Stimulated activated naive CD4-positive, alpha-beta T cell treated with Interleukin-2 at 50 U/mL for 16 hours (primary cell): Measurements from ENCODE around the gene MRPL12.
"Not testable (repeated sequence)": the region's sequence is repeated elsewhere in the genome, so short reads cannot be mapped to it uniquely, and the experiment has no call there.

Experiments
- DNase-seq: peaks from one replicate; lab custom pipeline; 2025; lab: John Stamatoyannopoulos, UW

MRPL12 gene

DNA sequence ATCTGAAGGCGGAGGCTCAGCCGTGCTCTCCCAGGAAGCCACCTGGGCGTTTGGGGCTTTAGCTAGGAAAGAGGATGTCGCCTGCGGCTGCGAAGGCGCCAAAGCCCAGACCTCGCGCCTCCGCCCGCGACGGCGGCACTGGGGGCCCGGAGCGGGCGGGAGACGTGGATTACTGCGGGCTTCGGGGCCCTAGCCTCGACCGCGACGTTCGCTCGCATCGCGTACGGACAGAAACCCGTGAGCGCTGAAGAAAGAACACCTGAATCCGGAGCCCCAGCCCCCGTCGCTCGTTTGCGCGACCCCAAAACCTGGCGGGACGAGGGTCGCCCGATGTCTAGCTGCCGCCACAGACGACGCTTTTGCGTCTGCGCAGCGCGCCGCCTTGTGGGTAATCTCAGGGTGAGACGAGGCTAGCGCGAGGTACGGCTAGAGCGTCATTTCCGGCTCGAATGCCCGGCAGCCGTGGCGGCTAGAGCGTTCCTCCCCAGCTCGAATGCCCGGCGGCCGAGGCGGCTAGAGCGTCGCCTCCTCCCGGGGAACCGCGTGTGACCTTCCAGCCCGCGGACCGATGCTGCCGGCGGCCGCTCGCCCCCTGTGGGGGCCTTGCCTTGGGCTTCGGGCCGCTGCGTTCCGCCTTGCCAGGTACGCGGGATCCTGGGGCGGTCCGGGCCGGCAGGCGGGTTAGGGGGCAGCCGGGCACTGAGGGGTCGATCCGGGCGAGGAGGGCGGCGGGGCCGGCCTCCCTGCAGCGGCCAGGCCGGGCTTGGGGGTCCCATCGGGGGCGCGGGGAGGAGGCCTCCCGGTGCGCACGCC, at the start of gene MRPL12:
TSS of gene MRPL12 (plus strand) at position 434 of the 813 bp plus-strand sequence. CDS start at position 569, 135 bp downstream.
- peak; percentile 85 for DNase-seq

DNA sequence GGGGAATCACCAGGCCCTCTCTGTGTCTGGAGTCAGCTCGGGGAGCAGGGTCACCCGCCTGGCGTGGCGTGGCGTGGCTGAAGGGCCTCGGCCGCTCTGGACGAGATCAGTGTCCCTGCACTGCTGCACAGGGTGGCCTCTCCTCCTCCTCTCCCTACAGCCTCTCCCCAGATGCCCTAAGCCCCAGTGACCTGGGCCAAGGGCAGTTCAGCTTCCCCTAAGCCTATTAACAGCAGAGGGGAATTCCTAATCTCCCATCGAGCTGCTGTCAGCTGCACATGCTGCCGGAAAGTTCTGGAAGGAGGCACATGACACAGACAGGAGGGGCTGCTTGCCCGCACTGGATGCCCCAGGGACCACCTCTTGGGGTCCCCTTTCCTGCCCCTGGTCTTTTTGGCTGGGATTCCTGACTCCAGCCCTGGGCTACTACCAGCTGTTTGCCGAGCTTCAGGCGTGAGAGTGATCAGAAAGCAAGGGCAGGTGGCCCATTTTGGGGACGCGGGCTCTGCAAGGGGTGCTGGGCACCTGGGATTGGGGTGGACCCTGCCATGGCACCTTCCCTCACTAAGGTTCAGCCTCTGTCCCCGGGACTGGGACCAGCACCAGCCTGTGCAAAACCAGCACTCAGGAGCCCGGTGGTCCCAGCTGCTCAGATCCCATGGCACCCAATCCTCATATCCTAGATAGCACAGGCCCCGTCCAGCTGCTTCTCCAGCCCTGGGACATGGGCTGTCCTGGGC, 47.6 kb upstream of the MRPL12 start:
- DNase-seq, result no peak

DNA sequence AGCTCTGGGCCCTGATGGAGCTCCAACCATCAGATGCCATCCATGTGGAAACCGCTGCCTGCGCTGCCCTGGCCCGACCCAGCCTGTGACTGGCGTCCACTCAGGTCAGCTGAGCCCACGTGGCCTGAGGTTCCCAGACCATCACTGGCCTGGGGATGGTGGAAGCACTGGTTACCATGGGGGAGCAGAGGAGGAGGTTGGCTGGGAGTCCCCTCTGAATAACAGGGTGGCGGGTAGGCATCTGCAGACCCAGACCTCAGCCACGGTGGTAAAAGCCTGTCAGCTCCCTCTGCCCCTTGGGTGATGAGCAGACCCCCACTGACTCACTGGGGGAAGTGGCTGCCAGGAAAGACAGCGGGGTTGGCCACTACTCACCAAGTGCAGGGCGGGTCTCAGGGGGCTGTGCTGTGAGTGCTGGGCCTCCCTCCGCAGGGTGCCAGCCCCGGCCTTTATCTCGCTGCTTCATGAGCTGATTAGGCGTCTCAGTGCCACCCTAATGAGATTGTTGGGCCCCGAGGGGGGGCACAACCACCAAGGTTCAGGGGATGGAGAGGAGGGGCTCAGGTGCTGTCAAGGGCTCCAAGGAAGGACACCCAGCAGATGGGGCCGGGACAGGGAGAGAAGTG, 46.9 kb upstream of the MRPL12 start, which contains the start of gene PDE6G:
TSS of gene PDE6G (minus strand) at position 425 of the 626 bp plus-strand sequence. CDS start 3,237 bp downstream, outside the sequence.
- no peak for DNase-seq

DNA sequence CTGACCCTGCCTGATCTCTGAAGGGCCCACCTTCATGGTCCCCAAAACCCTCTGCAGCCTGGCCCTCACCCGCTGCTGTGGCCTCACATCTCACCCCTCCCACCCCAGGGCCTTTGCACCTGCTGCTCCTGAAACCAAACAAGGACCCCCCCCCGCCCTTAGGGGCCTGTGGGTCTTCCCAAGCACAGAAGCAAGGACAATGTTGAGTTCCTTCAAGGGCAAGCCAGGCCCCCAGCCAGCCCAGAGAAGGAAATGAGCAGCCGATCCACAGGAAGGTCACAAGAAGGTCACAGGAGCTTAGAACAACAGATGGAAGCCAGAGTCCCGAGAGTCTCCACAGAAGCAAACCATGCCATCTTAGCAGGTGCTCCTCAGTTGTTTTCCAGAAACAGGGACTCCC, 46.3 kb upstream of the MRPL12 start:
- DNase-seq, result no peak

DNA sequence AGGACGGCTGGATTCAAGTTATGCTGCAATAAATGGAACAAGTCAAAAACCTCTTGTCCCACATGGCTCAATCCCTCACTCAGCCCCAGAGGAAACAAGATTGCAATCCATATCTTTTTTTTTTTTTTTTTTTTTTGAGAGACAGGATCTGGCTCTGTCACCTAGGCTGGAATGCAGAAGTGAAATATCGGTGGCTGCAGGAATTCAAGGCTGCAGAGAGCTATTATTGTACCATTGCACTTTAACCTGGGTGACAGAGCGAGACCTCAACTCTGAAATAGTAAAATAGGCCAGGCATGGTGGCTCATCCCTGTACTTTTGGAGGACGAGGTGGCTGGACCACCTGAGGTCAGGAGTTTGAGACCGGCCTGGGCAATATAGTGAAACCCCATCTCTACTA, 44.1 kb upstream of the MRPL12 start:
- DNase-seq, result no peak

DNA sequence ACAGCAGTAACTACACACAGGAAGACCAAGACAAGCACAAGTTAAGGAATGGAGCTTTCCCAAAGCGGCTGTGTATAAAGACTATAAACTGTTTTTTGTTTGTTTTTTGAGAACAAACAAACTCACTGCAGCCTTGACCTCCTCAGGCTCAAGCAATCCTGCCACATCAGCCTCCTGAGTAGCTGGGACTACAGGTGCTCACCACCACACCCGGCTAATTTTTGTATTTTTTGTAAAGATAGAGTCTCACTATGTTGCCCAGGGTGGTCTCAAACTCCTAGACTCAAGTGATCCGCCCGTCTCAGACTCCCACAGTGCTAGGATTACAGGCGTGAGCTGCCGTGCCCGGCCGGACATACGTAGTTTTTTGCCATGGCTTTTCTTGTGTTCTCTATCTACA, 42.7 kb upstream of the MRPL12 start:
- no peak for DNase-seq

DNA sequence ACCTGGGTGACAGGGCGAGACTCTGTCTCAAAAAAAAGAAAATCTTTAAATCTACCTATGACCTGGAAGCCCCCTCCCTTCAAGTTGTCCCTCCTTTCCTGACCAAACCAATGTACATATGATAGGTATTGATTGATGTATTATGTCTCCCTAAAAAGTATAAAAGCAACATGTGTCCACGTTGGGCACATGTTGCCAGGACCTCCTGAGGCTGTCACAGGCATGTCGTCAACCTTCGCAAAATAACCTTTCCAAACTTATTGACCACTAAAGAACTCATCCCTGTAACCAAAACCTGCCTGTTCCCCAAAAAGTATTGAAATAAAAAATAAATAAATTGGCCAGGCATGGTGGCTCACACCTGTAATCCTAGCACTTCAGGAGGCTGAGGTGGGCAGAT, 41.2 kb upstream of the MRPL12 start:
- DNase-seq, result no peak

DNA sequence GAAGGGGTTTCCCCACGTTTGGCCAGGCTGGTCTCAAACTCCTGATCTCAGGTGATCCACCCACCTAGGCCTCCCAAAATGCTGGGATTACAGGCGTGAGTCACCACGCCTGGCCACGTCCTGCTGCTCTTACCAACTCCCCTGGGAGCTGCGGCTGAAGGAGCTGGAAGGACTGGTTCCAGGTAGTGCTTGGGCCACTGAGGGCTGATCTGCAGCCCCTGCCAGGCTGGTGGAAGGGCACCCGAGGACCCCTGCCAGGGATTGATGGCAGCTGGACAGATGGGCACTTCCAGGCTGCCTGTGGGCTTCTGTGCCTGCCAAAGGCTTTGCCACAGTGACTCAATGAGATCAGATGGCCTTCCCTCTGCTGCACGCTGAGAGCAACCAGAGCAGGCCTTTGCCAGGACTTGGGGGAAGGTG, 39.1 kb upstream of the MRPL12 start:
- DNase-seq, result no peak

DNA sequence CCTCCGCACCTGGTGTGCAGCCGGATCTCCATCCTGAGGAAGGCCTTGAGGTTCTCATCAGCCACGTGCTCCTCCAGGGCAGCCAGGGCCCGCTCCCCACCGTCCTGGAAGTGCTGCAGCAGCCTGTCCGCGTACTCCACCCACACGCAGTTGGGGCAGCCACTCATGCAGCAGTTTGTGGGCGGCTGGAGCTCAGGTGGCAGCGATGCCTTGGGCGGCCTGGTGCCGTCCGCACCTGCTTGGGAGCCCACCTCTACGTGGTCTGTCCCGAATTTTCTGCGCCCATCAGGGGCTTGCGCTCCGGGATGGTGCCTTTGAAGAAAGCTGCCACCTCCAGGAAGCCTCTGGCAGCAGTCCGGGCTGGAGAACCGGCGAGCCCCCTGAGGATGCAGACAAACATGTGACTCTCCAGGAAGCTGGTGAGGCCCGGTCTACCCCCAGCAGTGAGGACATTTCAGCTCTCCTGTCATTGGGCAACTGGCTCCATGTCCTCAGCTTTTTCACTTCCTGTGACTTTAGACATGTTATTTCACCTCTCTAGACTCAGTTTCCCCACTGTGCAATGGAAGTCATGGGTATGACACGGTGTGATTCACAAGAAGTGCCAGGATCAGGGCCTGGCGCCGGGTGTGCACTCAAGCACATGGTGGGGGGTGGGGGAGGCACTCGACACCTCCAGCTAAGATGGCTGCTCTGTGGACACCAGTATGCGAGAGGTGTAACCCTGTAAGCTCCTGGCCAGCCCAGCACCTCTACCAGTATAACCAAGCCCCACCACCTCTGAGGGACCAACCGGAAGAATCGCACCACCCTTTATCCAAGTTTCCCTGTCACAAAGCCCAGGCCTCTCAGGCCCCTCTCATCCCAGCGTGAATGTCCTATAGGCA, 37.7 kb upstream of the MRPL12 start:
- peak; percentile 61 for DNase-seq

DNA sequence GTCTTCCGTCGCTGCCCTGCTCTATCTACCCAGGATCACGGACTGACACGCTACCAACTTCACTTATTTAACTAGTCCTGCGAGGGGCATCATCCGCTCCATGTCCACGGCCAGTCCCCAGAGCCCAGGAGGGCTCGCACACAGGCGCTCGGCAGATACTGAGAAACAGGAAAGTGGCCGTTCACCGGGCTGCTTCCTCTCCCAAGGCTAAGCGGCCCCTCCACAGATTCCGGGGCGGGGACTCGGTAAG, 37.1 kb upstream of the MRPL12 start:
- DNase-seq, result no peak

DNA sequence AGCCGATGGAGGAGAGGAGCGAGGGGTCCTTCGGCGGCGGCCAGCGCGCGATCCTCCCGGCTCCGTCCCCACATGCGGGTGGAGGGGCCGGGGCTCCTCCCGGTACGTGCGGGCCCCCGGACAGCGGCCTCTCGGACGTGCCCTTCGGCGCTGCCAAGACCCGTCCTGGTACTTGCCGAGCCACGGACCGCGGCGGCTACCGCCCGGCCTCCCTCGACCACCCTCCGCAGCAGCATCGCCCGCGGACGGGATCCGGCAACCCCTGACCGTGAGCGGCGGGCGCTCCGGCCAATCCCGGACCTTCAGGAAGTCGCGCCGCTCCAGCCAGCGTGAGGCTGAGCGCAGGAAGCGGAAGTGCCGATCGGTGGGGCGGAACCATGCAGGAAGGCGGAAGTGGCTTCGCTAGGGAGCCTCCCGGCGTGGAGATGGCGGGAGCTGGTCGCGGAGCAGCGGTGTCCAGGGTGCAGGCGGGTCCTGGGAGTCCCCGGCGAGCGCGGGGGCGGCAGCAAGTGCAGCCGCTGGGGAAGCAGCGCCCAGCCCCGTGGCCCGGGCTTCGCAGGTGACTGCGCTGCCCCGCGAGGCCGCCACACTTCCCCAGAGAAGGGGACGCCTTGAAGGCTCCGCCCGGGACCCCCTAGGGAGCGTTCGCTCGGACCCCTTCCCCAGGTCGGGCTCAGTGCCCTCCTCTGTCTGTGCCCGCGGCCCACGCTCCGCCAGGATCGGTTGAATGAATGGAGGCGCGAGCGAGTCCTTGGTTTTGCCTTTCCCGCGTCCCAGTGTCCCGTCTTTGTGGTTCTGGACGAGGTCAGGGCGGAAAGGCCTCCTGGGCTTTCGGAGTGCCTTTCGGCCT, 36.6 kb upstream of the MRPL12 start, which contains the start of the genes CCDC137 and OXLD1:
TSS of gene CCDC137 (plus strand) at position 396 of the 850 bp plus-strand sequence. CDS start at position 426, 30 bp downstream.
TSS of gene OXLD1 (minus strand) at position 264 of the 850 bp plus-strand sequence. CDS start at position 236, 28 bp downstream.
- peak; percentile 93 for DNase-seq

DNA sequence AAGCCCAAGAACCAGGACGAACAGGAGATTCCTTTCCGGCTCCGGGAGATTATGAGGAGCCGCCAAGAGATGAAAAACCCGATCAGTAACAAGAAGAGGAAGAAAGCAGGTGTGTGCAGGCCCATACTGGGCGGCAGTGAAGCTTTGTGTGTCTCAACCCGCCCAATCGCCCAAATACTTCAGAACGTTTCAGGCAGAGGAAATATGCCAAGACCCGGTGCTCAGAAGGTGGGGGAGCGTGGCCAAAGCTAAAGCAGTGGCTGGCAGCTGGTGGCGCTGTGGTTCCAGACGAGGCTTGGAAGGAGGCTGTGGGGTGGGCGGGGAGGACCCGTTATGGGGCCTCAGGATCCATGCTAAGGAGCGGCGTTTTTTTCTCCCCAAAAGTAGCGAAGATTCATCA, 35.4 kb upstream of the MRPL12 start:
- no peak for DNase-seq

DNA sequence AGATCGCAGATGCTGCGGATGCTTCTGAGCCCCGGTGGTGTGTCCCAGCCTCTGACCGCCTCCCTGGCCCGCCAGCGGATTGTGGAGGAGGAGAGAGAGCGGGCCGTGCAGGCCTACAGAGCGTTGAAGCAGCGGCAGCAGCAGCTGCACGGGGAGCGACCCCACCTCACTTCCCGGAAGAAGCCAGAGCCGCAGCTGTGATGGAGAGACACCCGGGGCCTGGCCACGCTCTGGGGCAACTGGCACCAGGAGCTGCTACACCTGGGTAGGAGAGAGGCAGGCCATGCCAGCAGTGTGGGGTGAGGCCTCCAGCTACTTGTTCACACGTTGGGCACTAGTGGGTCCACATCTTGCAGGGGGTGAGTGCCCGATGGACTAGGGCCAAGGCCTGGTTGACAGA, 30.7 kb upstream of the MRPL12 start:
- no peak for DNase-seq

DNA sequence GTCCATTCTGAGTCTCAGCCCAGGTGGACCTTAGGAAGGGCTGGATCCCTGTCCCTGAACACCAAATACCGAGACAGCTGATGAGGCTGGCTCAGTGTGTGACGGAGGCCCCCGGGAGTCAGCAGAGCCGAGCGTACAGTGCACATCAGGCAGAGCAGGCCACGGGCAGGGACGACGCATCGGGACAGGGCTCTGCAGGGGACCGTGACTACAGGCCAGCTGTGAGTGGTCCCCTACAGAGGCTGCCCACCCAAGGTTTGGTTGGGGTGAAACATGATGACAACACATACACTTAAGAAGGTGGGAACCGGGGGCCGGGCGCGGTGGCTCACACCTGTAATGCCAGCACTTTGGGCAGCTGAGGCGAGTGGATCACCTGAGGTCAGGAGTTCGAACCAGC, 30.2 kb upstream of the MRPL12 start:
- DNase-seq, result no peak

DNA sequence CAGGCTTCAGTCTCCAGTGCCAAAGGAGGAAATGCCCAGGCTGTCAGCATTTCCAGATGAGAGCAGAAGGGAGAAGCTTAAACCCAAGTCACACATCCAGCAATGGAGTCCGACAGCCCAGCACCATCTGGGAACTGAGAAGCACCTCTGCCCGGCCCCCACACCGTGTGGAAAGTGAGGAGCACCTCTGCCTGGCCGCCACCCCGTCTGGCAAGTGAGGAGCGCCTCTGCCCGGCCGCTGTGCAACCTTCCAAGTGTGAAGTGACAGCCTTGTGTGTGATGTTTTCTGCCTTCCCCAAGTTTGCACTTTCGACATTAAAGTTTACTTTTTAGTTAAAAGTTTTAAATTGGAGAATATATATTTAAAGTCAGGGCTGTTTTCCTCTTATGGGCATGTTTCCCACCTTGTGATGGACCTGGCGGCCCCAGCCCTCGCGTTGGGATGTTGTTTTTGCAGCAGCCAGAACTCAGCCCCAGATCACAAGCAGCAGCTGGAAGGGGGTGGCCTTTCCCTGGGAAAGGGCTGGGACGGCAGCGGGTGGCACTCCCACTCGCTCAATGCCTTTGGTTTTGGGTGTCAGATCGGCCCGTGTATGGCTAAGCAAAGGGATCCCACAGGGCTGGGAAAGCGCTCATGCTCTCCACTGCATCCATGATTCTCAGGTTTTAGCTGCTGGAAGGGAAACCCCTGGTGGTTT, 29.5 kb upstream of the MRPL12 start:
- no peak for DNase-seq

DNA sequence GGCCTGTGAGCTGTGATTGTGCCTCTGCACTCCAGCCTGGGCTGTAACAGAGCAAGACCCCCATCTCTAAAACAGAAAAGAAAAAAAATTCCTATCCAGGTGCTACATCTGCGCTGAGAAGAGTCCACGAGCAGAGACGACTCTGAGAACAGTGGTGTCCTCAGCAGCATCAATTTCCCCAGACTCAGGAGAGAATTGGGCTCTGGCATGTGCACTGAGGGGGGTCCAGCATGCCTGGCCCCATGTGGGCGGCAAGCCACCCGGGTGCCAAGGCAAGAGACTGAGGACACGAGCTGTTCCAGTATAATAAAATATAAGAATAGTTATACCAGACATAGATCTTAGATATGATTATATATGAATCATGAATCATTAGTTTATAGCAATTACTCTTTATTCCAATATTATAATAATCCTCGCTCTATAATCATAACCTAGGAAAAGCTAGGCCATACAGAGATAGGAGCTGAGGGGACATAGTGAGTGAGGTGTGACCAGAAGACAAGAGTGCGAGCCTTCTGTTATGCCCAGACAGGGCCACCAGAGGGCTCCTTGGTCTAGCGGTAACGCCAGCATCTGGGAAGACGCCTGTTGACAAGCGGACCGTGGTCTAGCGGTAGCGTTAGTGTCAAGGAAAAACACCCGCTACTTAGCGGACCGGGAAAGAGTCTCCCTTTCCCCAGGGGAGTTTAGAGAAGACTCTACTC, 27.5 kb upstream of the MRPL12 start:
- DNase-seq, result not testable (repeated sequence)

DNA sequence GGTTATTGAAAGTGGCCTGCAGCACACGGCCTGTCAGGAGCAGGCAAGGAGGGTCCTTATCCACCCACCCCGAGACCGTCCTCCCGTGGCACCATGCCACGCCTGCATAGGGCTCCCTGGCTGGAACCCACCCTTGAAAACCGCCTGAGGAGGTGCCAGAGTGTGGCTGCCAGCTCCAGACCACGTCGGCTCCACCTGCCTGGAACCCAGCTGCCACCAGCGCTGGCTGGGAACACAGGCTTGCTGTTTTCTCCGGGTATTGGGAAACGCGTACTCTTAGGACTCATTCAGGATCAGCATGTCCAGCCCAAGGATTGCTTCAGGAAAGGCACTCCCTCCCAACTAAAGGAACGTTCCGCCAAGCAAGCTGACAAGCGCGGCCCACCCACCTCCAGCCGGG, 26.3 kb upstream of the MRPL12 start:
- no peak for DNase-seq

DNA sequence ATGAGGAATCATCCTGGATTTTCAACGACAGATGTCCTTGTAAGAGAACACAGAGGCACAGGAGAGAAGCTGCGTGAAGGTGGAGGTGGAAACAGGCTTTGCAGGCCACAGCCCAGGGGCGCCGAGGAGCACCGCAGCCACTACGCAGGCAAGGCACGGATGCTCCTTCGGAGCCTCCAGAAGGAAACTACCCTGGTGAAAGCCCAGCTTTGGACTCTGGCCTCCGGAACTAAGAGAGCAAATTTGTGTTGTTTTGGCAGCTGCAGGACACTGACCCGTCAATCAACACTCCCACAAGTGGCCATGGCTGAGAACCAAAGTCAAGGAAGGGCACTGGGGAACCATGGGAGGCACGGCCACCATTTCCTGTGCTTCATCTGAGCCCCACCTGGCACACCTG, 23.0 kb upstream of the MRPL12 start:
- no peak for DNase-seq

DNA sequence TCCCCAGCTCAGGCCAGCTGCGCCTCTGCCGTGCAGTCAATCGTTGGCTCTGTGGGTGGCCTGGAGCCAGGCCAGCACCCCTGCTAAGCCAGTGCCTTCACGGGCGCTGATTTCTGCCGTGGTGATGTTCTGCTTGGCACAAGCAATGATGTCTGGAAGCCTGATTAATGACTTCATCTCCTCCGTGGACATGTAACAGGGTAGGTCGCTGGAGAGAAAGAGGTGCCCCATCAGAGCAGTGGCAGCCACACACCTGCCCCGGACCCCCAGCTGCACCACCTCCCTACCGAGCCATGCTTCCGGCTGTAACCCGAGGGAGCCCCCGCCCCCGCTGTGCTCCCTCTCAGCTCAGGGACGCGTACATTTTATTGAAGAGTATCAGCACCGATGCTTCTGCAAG, 21.5 kb upstream of the MRPL12 start:
- DNase-seq, result no peak
